ENCODE measurements around the gene SLC25A36. TPM values are rescaled to one million over a fixed set of nuclear protein-coding genes. Genes with fewer than 3 reads are reported as not detected.
A peak's percentile ranks its signal among the peaks of the same experiment; 100 is the strongest.

SLC25A36 gene
- total RNA-seq, 1 experiment from 2014 or later, result 78.4 TPM

GRCh38 chr3:140931801-140932200 is 9.8 kb upstream of the SLC25A36 start:
- H3K9me3 Mint-ChIP-seq, result no peaks in the 10 kb centered on the region
- ChIA-PET CTCF (interaction anchor here (1.6 kb wide), 1 partner anchor 9 kb away, joined by 5 read pairs; no protein-coding TSS in a partner anchor), POLR2A (no interaction called here)
- H3K36me3 Mint-ChIP-seq, result no peaks in the 10 kb centered on the region
- TF ChIP-seq ZNF138 (CRISPR knock-in tag; conservative IDR thresholded peaks at IDR 0.05) (no peak), KAT7 (CRISPR knock-in tag; IDR thresholded peaks at IDR 0.05; ENCODE audit: borderline replicate concordance) (no peak), AFF4 (CRISPR knock-in tag; IDR thresholded peaks at IDR 0.05; ENCODE audit: borderline replicate concordance) (no peak), ZNF416 (CRISPR knock-in tag; IDR thresholded peaks at IDR 0.05) (no peak), GABPB1 (CRISPR knock-in tag; IDR thresholded peaks at IDR 0.05) (no peak), IRF1 (CRISPR knock-in tag; IDR thresholded peaks at IDR 0.05) (no peak), AR (CRISPR knock-in tag; IDR thresholded peaks at IDR 0.05) (no peak), E2F5 (CRISPR knock-in tag; IDR thresholded peaks at IDR 0.05) (no peak), RORB (CRISPR knock-in tag; IDR thresholded peaks at IDR 0.05) (no peak), ZNF532 (CRISPR knock-in tag; IDR thresholded peaks at IDR 0.05; ENCODE audit: borderline replicate concordance) (no peak)
- H3K4me1 Mint-ChIP-seq, result no peaks in the 10 kb centered on the region
- H3K27ac Mint-ChIP-seq, result no peak overlapping the region
- H3K4me3 Mint-ChIP-seq, result peak overlapping the region; percentile 86; the same call in 1 of the 2 replicates
- no peak for ATAC-seq
- DNase-seq (ENCODE audit: low spot score), result no peak
- peaks cover 23% of the 10 kb centered on the region for H3K27me3 Mint-ChIP-seq (ENCODE audit: low read depth)

- no peak overlapping the region for H3K4me3 Mint-ChIP-seq
- CTCF ChIA-PET, result no interaction called here
- no peak for DNase-seq (ENCODE audit: low spot score)
- POLR2A ChIA-PET, result no interaction called here
- peaks cover 35% of the 10 kb centered on the region for H3K27me3 Mint-ChIP-seq (ENCODE audit: low read depth)
- H3K27ac Mint-ChIP-seq, result no peak overlapping the region
- no peaks in the 10 kb centered on the region for H3K36me3 Mint-ChIP-seq
- no peak for ATAC-seq
- TF ChIP-seq CBFB (CRISPR knock-in tag; IDR thresholded peaks at IDR 0.05; ENCODE audit: low read depth) (no peak), NFE2L1 (CRISPR knock-in tag; IDR thresholded peaks at IDR 0.05) (no peak), NR3C1 (CRISPR knock-in tag; conservative IDR thresholded peaks at IDR 0.05; ENCODE audit: low read depth) (no peak), ZNF512 (CRISPR knock-in tag; IDR thresholded peaks at IDR 0.05; ENCODE audit: borderline replicate concordance) (no peak)
- H3K4me1 Mint-ChIP-seq, result no peaks in the 10 kb centered on the region
- H3K9me3 Mint-ChIP-seq, result no peaks in the 10 kb centered on the region
Observed at GRCh38 chr3:140933109-140933508, 8.5 kb upstream of the SLC25A36 start.
